ENCODE results near the gene PRKAG2.

DNA sequence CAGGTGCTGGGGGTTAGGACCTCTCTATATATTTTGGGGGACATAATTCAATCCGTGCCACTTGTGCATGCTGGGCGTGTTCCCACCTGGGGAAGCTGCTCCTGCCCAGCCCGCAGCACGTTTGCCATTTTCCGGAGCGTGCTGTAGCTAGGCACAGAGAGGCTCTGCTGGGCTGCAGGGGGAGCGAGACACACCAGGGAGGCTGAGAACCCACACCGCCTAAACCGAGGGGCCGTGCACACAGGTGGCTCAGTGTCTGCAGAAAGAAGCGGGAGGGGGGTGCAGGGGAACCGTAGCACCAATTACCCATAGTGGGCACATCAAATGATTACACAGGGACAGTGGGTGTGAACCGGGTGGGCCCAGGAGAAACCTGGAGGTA, 27.0 kb downstream of the PRKAG2 start:
- TF ChIP-seq EZH2phosphoT487 (IDR thresholded peaks at IDR 0.05; ENCODE audit: unreplicated experiment) (no peak), STAT1 (IDR thresholded peaks at IDR 0.05; ENCODE audit: unreplicated experiment) (no peak), CREB1 (CRISPR knock-in tag; IDR thresholded peaks at IDR 0.05; ENCODE audit: low read depth) (no peak)
- TF ChIP-seq, protein P1, sequence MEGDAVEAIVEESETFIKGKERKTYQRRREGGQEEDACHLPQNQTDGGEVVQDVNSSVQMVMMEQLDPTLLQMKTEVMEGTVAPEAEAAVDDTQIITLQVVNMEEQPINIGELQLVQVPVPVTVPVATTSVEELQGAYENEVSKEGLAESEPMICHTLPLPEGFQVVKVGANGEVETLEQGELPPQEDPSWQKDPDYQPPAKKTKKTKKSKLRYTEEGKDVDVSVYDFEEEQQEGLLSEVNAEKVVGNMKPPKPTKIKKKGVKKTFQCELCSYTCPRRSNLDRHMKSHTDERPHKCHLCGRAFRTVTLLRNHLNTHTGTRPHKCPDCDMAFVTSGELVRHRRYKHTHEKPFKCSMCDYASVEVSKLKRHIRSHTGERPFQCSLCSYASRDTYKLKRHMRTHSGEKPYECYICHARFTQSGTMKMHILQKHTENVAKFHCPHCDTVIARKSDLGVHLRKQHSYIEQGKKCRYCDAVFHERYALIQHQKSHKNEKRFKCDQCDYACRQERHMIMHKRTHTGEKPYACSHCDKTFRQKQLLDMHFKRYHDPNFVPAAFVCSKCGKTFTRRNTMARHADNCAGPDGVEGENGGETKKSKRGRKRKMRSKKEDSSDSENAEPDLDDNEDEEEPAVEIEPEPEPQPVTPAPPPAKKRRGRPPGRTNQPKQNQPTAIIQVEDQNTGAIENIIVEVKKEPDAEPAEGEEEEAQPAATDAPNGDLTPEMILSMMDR (conservative IDR thresholded peaks at IDR 0.05; ENCODE audit: low read depth in 2 of 2), result no peak
